Smooth muscle cell (in vitro differentiated cells): ENCODE data around the gene ACTG1. TPM values are rescaled to one million over a fixed set of nuclear protein-coding genes. Genes with fewer than 3 reads are reported as not detected.
A peak's percentile ranks its signal among the peaks of the same experiment; 100 is the strongest.

Source experiments
- DNase-seq: peaks from one replicate; lab custom pipeline; 2025; ENCODE audit not compliant: unreplicated experiment; lab: John Stamatoyannopoulos, UW
- H2AFZ ChIP-seq: fragments of 200-600 bp; sonication (generic); 2 replicates; pipeline ENCODE4 v1.6.0; 2016; ENCODE audit warnings: antibody characterized with exemption, low read depth, mild to moderate bottlenecking
- H3F3A ChIP-seq: fragments of 200-600 bp; sonication (generic); 2 replicates; pipeline ENCODE4 v1.6.0; 2017; ENCODE audit warnings: antibody characterized with exemption, low read depth
- H3K27ac ChIP-seq: fragments of 200-600 bp; sonication (generic); 2 replicates; pipeline ENCODE4 v1.5.1; 2016; ENCODE audit warnings: low read depth, mild to moderate bottlenecking
- H3K27me3 ChIP-seq: fragments of 200-600 bp; sonication (generic); 2 replicates; pipeline ENCODE4 v1.6.1; 2016; ENCODE audit warnings: low read depth, mild to moderate bottlenecking
- H3K36me3 ChIP-seq: fragments of 200-600 bp; sonication (generic); 2 replicates; pipeline ENCODE4 v1.5.1; 2016; ENCODE audit warnings: low read depth
- H3K4me1 ChIP-seq: fragments of 200-600 bp; sonication (generic); 2 replicates; pipeline ENCODE4 v1.5.1; 2016; ENCODE audit warnings: low read depth
- H3K4me2 ChIP-seq: fragments of 200-600 bp; sonication (generic); 2 replicates; pipeline ENCODE4 v1.6.0; 2016; ENCODE audit warnings: mild to moderate bottlenecking
- H3K4me3 ChIP-seq: fragments of 200-600 bp; sonication (generic); 2 replicates; pipeline ENCODE4 v1.5.1; 2016; ENCODE audit warnings: mild to moderate bottlenecking
- H3K79me2 ChIP-seq: fragments of 200-600 bp; sonication (generic); 2 replicates; pipeline ENCODE4 v1.6.0; 2016; ENCODE audit warnings: low read depth, mild to moderate bottlenecking
- H3K9ac ChIP-seq: fragments of 200-600 bp; sonication (generic); 2 replicates; pipeline ENCODE4 v1.6.0; 2016; ENCODE audit warnings: low read depth
- H3K9me3 ChIP-seq: fragments of 200-600 bp; sonication (generic); replicated peaks from 2 replicates; pipeline ENCODE4 v1.5.1; 2016; ENCODE audit warnings: low read depth
- H4K20me1 ChIP-seq: fragments of 200-600 bp; sonication (generic); 2 replicates; pipeline ENCODE4 v1.6.0; 2016; ENCODE audit warnings: low read depth
- whole genome bisulfite sequencing: methylation state at CpG from one replicate; pipeline ENCODE4 v1.1.7; 2016; ENCODE audit warnings: low lambda C conversion rate; 5-methylcytosine and 5-hydroxymethylcytosine counted together
- polyA plus RNA-seq: library from polyadenylated mRNA; unstranded; fragments of >200 nt; fragmentation: Nextera tagmentation; extraction: Ambion mirVana; gene quantifications from 2 replicates; pipeline ENCODE4 v1.2.1, GENCODE V29; 2016
- total RNA-seq: library from RNA; depleted of rRNA; stranded (reverse); fragments of >200 nt; gene quantifications from 2 replicates; pipeline ENCODE4 v1.2.3, GENCODE V29; 2014
- TF ChIP-seq, protein P1 (sequence below): fragments of 200-600 bp; sonication (generic); IDR thresholded peaks from 2 replicates; pipeline ENCODE4 v1.5.1; 2017; ENCODE audit warnings: borderline replicate concordance, mild to moderate bottlenecking, antibody characterized with exemption; ENCODE audit not compliant: insufficient read depth, poor library complexity, severe bottlenecking

ACTG1 gene
- total and polyA plus RNA-seq, 2 experiments from 2014 or later: 5,332 to 6,793 TPM

DNA sequence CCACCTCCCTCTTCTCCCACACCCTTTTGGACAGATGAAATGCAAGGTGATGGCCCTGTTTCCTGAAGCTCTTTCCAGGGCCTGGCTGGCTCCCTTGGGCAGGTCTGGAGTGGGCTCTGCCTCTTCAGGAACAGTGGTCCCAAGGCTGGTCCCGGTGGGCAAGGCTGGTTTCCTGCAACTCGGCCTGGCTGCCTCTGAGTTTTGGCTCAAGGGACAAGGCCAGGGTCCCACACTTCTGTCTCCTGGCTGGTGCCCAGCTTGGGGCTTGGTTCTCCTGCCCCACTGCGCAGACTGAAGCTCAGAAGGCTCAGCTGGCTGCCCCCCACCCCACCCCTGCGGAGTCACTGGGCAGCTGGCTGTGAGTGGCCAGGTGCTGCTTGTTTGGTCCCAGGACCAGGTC is 3.8 kb upstream of the ACTG1 start:
- H4K20me1 ChIP-seq: peaks cover 64% of the 10 kb centered on the region
- peak overlapping the region; percentile 1 for H3K27ac ChIP-seq
- H3K36me3 ChIP-seq: no peaks in the 10 kb centered on the region
- peaks cover 41% of the 10 kb centered on the region for H3K4me1 ChIP-seq
- H3F3A ChIP-seq: peaks cover 36% of the 10 kb centered on the region
- TF ChIP-seq, protein P1, sequence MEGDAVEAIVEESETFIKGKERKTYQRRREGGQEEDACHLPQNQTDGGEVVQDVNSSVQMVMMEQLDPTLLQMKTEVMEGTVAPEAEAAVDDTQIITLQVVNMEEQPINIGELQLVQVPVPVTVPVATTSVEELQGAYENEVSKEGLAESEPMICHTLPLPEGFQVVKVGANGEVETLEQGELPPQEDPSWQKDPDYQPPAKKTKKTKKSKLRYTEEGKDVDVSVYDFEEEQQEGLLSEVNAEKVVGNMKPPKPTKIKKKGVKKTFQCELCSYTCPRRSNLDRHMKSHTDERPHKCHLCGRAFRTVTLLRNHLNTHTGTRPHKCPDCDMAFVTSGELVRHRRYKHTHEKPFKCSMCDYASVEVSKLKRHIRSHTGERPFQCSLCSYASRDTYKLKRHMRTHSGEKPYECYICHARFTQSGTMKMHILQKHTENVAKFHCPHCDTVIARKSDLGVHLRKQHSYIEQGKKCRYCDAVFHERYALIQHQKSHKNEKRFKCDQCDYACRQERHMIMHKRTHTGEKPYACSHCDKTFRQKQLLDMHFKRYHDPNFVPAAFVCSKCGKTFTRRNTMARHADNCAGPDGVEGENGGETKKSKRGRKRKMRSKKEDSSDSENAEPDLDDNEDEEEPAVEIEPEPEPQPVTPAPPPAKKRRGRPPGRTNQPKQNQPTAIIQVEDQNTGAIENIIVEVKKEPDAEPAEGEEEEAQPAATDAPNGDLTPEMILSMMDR: no peak
- WGBS: 77% methylated on average over 4 of the region's 4 CpGs
- H3K4me3 ChIP-seq: peak overlapping the region; percentile 61
- H3K9ac ChIP-seq: no peak overlapping the region
- H3K79me2 ChIP-seq: peaks cover 41% of the 10 kb centered on the region
- H3K9me3 ChIP-seq: no peaks in the 10 kb centered on the region
- no peak for DNase-seq
- H3K4me2 ChIP-seq: peak overlapping the region; percentile 99
- H2AFZ ChIP-seq: no peak overlapping the region
- no peaks in the 10 kb centered on the region for H3K27me3 ChIP-seq

DNA sequence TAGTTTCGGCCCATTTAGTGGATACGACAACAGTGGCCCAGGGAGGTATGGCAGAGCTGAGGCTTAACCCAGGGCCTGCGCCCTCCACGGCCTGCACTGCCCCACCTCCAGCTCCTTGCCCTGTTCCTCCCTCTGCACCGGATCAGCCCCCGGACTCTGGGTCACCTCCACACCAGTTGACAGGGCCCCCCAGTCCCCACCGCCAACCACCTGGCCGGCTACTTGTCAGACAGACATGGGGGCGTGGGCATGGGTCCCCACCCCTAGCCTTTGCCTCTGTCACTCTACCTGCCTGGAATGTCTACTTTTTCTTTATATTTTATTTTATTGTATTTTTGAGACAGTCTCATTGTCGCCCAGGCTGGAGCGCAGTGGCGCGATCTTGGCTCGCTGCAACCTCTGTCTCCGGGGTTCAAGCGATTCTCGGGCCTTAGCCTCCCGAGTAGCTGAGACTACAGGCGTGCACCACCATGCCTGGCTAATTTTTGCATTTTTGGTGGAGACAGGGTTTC is 3.0 kb upstream of the ACTG1 start:
- H3K4me3 ChIP-seq: peak overlapping the region; percentile 61
- H3K9ac ChIP-seq: no peak overlapping the region
- H3K36me3 ChIP-seq: no peaks in the 10 kb centered on the region
- H2AFZ ChIP-seq: no peak overlapping the region
- H3K27me3 ChIP-seq: no peaks in the 10 kb centered on the region
- H3F3A ChIP-seq: peaks cover 45% of the 10 kb centered on the region
- DNase-seq: no peak
- H3K79me2 ChIP-seq: peaks cover 50% of the 10 kb centered on the region
- H3K4me1 ChIP-seq: peaks cover 41% of the 10 kb centered on the region
- no peaks in the 10 kb centered on the region for H3K9me3 ChIP-seq
- peak overlapping the region; percentile 92 for H3K27ac ChIP-seq
- TF ChIP-seq, protein P1: no peak
- peak overlapping the region; percentile 99 for H3K4me2 ChIP-seq
- peaks cover 72% of the 10 kb centered on the region for H4K20me1 ChIP-seq
- WGBS: 55% methylated on average over 19 of the region's 19 CpGs

DNA sequence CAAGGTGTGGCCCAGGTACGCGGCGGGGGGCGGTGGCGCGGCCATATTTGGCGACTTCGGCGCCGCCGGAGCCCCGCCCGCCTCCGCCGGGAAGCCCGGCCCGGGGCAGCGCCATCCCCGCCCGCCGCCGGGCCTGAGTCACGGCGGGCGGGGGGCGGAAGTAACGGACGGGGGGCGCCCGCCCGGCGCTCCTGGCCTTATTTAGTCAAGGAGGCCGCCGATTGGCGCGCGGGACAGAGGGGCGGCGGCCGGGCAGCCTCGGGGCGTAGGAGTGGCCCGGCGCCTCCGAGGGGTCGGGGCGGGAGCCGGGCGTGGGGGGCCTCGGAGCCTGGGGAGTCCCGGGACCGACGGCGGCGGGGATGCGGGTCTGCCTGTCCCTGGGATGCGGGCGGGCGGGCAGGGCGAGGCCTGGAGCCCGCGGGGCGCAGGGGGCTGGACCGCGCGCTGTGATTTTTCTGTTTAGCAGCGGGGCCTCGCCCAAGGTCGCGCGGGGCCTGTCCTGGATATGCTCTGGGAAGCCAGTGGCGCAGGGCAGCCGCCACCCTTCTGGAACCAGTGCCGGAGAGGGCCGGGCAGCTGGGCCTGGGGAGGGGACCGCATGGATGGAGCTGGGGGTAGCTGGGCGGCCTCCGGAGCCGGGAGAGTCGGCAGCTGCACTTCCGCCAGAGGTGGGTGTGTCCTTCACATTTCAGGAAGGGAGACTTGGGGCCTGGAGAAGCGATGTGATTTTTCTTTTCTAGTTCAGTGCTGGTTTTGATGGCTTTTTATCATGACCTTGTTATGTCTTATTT is 2.3 kb upstream of the ACTG1 start:
- Histone ChIP-seq H3K4me1 (peaks cover 46% of the 10 kb centered on the region), H4K20me1 (peaks cover 72% of the 10 kb centered on the region), H3K9ac (peak overlapping the region; percentile 75), H3K4me2 (peak overlapping the region; percentile 99), H3K27me3 (no peaks in the 10 kb centered on the region), H3F3A (peaks cover 51% of the 10 kb centered on the region), H3K27ac (peak overlapping the region; percentile 92), H3K79me2 (peaks cover 56% of the 10 kb centered on the region), H3K4me3 (peak overlapping the region; percentile 61), H3K9me3 (no peaks in the 10 kb centered on the region), H3K36me3 (peaks cover 3% of the 10 kb centered on the region), H2AFZ (no peak overlapping the region)
- DNase-seq: peak; percentile 63
- TF ChIP-seq, protein P1: no peak
- WGBS: 2% methylated on average over 32 of the region's 82 CpGs

DNA sequence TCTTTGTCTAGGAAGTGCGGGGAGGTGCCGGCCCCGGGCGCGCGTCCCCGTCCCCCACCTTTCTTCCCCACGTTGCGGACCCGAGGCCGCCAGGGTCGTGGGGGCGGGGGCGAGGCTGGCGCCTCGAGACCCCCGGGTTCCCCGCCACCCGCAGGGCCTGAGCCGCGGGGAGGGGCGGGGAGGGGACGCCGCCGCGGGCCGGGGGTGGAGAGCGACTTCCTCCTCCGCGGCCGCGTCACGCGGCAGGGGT is 1.8 kb upstream of the ACTG1 start:
- Histone ChIP-seq H3K79me2 (peaks cover 62% of the 10 kb centered on the region), H3K9ac (peak overlapping the region; percentile 75), H3K9me3 (no peaks in the 10 kb centered on the region), H3K4me2 (peak overlapping the region; percentile 99), H3K27me3 (no peaks in the 10 kb centered on the region), H3K27ac (peak overlapping the region; percentile 92), H3K4me3 (peak overlapping the region; percentile 61), H3K36me3 (peaks cover 3% of the 10 kb centered on the region), H4K20me1 (peaks cover 72% of the 10 kb centered on the region), H3K4me1 (peaks cover 46% of the 10 kb centered on the region), H3F3A (peaks cover 56% of the 10 kb centered on the region), H2AFZ (no peak overlapping the region)
- DNase-seq: no peak
- WGBS: 2% methylated on average over 10 of the region's 34 CpGs
- TF ChIP-seq, protein P1: no peak
